AG08395 (cell line): ENCODE data around the gene STAT3.
"Not testable (repeated sequence)": the region's sequence is repeated elsewhere in the genome, so short reads cannot be mapped to it uniquely, and the experiment has no call there.

Source experiments
- DNase-seq: peaks from one replicate; pipeline ENCODE4 v3.0.0; 2012; ENCODE audit warnings: mixed read lengths, low spot score

STAT3 gene

DNA sequence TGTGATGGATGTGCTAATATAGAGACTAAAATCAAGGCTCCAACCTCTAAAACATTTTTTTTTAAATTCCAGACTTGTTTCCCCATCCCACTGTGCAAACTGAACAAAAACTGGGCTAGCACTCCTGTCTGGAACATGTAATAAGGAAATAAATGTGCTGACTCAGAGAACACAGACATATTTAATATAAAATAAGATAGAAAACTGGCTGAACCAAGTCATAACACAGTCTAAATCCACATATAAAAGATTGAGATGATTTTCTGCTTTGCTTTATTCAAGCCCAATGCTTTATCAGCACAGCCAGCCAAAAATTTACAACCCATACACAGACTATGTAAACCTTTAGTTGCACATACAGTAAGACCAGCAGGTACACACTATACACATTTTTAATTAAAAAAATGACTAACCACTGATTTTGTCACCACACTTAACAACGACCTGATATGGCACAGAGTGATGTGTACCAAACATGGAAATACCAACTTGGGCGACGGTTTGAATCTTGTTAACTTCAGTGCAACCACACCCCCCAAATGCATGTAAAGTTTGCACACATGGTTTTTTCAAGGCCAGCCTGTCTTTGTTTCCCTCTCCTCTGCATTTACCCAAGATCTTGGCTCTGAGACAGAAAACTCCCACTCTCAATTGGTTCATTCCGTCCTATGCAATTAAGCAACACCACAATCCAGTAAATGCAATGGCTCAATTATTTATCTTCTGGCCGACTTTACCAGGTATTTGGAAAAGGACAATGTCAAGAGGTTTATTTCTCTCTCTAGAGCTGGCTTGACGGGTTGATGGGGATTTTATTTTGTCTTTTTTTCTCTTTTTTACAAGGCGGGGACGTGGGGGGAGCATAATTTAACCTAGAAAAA, 1.2 kb downstream of the STAT3 start:
- DNase-seq = peak; percentile 28

DNA sequence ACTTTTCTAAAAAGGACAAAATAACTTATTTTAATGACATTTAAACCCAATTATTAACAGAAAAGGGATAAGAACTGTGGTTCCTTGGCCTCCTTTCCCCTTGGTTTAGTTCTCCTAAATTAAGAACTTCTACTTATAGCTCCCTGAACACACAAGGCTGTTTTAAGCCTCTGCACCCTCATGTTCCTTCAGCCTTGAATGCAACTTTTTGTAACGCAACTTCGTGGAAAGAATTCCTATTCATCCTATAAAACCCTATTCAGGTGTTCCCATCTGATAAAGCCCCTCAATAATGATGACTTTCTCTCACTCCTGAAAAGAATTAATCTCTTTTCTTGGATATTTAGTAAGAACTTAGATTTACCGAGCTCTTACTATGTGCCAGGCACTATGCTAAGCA, 6.3 kb downstream of the STAT3 start:
- no peak for DNase-seq

DNA sequence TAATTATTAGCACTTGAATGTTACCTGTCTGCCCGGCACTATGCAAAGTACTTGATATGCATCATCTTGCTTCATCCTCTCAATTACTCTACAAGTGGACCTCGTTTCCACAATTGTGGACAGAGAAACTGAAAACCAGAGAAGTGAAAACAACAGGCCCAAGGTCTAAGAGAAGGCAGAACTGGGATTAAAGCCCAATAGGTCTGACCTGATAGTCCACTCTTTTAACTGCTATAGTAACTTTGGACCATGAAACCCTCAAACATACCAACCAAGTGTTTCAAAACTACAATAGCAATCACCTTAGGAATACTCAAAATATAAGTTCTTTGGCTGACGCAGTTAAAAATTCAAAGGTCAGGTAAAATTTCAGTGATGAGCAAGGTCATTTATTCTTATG, 7.3 kb downstream of the STAT3 start:
- DNase-seq = no peak

DNA sequence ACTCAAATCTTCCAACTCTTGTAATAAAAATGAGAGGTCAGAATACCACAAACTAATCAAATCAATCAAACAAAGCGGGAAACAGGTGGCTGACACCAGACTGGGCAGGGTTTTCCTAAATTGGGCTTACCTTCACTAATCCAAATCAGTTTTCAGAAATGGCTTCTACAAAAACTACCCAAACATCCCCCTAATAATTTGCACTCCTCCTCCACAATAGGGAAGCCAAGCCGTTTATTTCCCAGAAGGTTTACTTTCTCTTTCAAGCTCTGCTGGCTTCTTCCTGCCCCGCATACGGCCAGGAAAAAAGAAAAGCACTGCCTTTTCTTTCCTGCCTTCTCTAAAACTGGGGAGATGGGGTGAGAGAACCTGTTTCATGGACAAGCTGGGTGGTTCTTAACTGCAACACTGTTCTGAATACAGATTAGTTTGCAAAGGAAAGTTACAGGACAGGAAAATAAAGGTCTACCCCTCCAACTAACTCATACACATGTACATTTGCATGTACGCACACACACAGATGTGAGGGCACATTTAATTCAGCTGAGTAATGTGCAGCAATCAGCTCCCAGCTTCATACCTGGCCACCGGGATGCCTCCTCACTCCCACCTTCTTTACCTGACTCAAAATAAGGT, 9.2 kb downstream of the STAT3 start:
- DNase-seq = peak; percentile 40

DNA sequence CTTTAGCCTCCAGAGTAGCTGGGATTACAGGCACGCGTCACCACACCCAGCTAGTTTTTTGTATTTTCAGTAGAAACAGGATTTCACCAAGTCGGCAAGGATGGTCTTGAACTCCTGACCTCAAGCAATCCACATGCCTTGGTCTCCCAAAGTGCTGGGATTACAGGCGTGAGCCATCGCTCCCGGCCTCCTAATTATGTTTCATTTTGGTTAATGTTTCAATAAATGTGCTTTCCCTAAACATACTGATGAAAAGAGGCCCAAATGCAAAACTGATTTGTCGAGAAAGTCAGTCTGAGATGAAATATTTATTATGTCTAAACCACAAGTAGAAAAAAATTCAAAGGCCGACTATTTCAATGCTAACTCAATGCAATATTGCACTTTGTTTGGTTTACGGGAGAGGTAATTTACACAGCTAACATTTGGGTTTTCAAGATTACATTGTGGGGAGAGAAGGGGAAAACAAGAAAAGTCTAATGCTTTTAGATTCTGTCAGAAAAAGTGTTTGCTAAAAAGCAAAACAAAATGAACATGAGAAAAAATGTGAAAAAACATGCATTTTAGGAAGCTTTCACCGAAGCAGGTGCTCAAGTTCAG, 9.8 kb downstream of the STAT3 start:
- DNase-seq = no peak

DNA sequence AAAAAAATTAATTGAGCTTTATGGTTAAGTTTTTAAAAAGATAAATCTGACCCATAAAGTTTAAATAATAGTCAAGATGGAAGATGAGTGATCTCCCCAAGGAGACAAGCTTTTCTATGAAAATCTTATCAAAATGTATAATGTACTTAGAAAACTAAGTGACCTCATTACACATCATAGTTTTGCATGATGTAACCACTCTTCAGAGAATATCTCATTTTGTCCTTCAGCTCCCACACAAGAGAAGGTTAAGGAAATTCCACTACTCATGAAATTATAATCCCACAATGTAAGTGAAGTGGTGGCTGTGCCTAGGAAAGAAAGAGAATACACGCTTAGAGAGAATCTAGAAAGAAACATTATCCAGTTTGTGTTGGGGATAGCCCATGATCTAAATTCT, 14.3 kb downstream of the STAT3 start:
- no peak for DNase-seq

DNA sequence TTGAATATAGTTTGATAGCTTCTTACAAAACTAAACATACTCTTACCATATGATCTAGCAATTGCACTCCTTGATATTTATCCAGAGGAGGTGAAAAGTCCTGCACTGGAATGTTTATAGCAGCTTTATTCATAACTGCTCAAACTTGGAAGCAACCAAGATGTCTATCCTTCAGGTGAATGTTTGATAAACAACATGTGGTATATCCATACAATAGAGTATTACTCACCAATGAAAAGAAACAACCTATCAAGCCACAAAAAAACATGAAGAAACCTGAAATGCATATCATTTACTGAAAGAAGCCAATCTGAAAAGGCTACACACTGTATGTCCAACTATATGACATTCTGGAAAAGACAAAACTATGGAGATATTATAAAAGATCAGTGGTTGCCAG, 16.1 kb downstream of the STAT3 start:
- DNase-seq = no peak

DNA sequence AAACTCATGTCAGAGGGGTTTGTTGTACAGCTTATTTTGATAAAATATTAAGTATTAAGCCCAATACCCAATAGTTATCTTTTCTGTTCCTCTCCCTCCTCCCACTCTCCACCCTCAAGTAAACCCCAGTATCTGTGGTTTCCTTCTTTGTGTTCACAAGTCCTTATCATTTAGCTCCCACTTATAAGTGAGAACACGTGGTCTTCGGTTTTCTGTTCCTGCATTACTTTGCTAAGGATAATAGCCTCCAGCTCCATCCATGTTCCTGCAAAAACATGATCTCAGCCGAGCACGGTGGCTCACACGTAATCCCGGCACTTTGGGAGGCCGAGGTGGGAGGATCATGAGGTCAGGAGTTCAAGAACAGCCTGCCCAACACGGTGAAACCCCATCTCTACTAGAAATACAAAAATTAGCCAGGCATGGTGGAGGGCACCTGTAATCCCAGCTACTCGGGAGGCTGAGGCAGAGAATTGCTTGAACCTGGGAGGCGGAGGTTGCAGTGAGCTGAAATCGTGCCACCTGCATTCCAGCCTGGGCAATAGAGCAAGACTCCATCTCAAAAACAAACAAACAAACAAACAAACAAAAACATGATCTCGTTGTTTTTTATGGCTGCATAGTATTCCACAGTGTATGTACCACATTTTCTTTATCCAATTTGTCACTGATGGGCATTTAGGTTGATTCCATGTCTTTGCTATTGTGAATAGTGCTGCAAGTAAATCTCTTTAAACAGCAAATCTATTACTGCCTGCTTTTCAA, 19.3 kb downstream of the STAT3 start:
- not testable (repeated sequence) for DNase-seq

DNA sequence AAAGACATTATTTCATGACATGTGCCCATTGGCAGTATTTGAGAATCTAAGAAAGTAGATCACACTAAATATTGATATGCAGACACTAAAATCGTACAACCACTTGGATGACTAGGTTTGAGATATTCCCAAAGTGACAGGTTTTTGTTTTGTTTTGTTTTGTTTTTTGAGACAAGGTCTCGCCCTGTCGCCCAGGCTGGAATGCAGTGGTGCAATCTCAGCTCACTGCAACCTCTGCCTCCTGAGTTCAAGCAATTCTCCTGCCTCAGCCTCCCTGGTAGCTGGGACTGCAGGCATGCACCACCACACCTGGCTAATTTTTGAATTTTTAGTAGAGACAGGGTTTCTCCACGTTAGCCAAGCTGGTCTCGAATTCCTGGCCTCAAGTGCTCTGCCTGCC, 19.9 kb downstream of the STAT3 start:
- DNase-seq = not testable (repeated sequence)

DNA sequence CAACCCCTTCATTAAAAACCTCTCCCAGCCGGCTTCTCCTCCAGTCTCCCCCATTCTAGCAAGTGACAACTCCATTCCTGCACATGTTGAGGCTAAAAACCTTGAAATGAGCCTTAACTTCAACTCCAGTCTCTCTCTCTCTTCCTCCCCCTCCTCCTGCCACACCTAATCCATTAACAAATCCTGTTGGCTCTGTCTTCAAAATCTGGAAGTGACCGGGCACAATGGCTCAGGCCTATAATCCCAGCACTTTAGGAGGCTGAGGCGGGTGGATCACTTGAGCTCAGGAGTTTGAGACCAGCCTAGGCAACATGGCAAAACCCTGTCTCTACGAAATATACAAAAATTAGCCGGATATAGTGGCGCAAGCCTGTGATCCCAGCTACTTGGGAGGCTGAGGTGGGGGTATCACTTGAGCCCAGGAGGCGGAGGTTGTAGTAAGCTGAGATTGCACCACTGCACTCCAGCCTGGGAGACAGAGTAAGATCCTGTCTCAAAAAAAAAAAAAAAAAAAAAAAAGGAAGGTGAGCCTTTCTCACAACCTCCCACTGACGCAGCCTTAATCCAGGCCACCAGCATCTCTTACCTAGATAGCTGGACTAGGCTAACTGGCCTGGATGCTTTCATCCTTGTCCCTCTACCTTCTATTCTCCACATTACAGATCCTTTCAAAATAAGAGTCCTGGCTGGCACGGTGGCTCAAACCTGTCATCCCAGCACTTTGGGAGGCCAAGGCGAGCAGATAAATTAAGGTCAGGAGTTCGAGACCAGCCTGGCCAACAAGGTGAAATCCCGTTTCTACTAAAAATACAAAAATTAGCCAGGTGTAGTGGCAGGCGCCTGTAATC, 21.8 kb downstream of the STAT3 start:
- not testable (repeated sequence) for DNase-seq

DNA sequence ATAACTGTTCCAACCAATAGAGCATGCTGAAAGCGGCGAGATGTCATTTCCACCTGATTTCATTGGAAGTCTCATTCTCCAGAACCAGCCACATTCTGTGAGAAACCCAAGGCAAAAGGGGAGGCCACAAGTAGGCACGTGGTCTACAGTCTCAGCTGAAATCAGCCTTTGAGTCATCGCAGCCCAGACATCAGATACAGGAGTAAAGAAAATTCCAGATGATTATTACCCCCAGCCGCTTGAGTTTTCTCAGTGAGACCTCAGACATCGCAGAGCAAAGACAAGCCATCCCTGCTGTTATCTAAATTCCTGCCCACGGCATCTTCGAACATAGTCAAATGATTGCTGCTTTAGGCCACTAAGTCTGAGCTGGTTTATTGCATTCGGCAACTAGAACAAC, 23.1 kb downstream of the STAT3 start:
- DNase-seq = peak; percentile 76

DNA sequence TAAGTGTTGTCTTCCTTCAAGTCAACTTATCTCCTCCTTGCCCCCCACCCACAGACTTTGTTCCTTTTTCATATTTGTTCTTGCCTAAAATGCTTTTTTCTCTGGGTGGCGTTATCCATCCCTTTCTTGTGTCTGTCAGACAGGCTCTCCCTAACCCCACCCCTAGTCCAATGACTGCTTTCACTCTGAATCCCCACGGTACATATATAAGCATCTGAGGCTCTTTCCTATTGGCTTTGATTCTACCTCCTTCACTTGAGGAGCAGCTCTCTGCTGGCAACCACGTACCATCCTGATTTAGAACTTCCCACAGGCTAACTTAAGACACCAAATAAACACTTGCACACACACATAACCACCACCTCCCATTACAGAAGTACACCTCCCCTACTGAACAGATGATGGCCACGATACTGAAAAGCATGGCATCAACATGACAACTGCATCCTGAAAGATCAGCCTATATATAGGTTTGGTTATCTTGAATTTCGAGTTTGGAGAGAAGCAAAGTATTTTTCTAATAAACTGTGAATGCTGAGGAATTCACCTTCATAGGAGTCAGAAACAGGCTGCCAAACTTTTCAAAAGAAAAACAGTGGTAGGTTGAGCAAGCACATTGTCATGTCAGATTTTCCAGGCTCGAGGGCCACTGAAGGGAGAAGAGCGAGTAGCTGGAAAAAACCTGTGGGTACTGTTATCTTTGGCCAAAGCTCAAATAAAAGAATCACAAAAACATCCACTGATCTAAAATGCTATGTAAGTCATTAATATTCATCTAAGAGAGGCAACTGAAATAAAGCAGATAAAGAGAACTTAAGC, 24.3 kb downstream of the STAT3 start:
- DNase-seq = no peak

DNA sequence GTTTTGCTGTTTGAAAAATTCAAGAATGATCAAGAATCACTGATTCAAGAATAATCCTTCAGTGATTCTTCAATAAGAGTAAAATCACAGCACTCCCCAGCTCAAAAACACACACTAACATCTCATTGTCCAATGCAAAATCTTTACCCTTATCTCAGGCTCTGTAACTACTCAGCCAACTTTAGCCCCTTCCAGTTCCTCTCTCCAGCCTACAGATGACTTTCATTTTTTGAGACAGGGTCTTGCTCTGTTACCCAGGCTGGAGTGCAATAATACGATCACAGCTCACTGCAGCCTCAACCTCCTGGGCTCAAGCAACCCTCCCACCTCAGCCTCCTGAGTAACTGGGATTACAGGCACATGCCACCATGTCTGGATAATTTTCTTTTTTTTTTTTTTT, 25.0 kb downstream of the STAT3 start:
- no peak for DNase-seq

DNA sequence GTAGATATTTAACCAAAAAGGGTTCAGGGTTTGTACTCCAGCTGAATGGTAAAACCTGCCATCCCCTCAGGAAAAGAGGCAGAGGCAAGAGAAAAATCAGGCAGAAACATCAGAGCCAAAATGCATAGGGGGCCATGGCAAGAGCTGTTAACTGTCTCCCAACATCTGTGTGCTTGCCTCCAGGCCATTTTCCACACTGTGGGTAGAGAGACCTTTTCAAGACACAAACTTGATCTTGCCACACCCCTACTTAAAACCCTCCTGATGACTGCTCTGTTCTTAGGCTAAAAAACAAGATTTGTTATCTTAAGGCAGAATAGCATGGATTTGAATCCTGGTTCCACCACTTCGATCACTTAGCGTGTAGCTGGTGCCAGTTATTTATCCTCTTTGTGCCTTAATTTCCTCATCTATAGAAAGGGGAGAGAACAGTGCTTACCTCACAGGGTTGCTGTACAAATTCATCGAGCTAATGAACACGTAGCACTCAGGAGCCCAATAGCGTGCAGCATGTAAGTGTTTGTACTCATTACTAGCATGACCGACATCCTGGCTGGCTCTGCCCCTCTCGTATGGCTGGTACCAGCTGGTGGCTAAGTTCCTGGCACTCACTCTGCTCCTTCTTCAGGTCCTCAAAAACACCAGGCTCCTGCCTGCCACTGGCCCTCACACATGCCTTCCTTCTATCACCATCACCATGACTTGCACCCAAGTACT, 25.8 kb downstream of the STAT3 start:
- no peak for DNase-seq

DNA sequence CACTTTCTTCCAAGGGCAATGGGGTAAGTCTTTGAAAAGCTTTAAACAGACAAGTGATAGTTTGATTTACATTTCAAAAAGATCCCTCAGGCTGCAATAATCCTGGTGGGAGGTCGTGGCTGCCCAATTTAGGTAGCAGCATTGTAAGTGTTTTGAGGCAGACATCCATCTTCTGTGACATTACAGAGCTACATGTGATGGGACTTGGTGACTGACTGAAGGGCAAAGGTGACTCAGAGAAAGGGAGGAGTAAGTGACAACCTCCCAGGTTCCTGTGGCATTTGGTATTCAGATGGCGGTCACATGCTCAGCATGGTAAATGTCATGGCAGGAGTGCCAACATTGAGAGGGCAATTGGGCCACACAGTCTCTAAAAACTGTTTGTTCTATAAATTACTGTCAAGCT, 26.5 kb downstream of the STAT3 start:
- DNase-seq = no peak

DNA sequence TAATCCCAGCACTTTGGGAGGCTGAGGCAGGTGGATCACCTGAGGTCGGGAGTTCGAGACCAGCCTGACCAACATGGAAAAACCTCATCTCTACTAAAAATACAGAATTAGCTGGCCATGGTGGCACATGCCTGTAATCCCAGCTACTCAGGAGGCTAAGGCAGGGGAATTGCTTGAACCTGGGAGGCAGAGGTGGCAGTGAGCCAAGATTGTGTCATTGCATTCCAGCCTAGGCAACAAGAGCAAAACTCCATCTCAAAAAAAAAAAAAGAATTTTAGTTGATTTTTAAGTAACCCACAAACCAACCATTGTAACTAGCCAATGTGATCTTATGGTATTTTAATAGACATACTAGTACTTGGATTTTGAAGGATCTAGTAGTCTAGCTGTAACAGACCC, 27.9 kb downstream of the STAT3 start:
- DNase-seq = not testable (repeated sequence)

DNA sequence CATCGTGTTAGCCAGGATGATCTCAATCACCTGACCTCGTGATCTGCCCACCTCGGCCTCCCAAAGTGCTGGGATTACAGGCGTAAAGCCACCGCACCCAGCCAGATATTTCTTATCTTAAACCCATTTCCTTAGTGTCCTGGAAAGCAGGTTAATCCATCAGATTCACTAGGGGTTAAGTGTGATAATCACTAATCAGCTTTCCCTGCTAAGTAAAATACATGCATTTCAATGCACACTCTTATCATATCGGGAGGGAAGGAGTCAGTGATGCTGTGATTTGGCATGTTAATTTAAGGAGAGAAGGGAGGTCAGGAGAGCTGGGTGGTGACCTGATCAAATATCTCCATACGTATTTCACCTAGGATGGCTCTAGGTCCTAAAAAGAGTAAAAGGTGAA, 29.1 kb downstream of the STAT3 start:
- no peak for DNase-seq

DNA sequence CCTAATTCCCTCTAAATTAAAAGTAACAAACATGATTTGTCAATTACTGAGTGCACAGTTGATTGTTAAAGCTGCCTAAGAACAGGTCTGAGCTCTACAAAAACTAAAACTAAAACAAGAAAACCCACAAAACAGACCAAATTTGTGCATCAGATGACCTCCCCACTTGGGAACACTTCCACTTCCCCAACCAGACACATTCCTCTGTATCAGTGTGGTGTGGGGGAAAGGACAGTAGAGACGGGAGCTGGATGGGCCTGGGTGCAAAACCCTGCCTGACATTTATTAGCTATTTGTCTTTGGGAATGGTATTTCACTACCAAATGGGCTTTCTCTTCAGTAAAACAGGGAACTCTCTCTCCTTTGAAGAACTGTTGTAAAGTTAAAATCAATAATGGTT, 29.8 kb downstream of the STAT3 start:
- no peak for DNase-seq

DNA sequence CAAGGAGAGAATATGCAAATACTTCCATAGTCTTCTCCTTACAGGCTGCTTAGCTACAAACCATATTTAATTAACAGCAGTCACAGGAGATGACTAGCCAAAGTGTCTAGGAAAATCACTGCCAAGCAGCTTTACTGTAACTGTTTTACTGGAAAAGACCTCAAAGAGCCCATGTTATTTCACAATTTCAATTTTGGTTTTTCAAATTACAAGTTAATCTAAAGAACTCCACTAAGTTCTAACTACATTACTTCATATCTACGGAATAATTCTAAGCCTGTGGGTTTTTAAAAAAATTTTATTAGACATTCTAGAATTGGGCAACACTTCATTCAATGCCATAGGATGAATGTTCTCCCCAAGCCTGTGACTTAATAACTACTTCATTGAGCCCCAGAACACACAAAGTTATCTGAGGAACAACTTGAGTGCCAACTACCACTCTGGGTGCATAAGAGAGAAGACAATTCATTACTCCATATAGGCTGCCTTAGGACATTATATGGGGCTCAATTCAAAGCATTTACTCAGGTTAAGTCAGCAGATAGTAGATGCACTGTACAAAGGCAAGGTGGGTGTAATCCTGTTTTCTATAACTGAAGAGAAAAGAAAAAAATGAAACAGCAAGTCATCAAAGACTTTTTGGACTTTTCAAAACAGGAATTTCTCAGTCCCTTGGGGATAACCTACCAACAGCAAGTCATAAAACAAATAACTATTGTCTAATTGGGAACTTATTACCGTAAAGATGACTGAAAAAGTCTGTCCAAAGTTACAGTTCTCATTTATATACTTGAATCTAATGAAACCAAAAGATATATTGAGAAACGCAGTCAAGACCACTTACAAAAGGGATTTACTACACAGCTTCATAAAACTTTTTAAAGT, 33.0 kb downstream of the STAT3 start:
- peak; percentile 21 for DNase-seq
